K562 (cell line): ENCODE measurements around the gene SH2D1A. TPM values are rescaled to one million over a fixed set of nuclear protein-coding genes. Genes with fewer than 3 reads are reported as not detected.
A peak's percentile ranks its signal among the peaks of the same experiment; 100 is the strongest.

Experiments
- ATAC-seq: fragments of 200-7000 bp; cut with Tn5 transposase; 3 replicates; pipeline ENCODE4 v1.9.1; 2020; ENCODE audit warnings: moderate library complexity
- BruUV-seq: library from RNA; stranded (reverse); fragments of 400-500 nt; replicated peaks from 2 replicates; lab custom pipeline; 2021; lab: Mats Ljungman, UMichigan
- CTCF ChIA-PET: fragments of 300-600 bp; formaldehyde crosslinking; extraction: SDS; loops from one replicate; lab custom pipeline; 2021; ENCODE audit warnings: low intra/inter-chr PET ratio; lab: Yijun Ruan, JAX
- POLR2A ChIA-PET: fragments of 300-600, 350-650 bp; sonication (Branson Sonifier 250); formaldehyde crosslinking; extraction: SDS; loops from one replicate; lab custom pipeline; 2021; ENCODE audit warnings: antibody characterized with exemption, inconsistent platforms; lab: Yijun Ruan, JAX
- DNase-seq, 4 experiments: peaks; one replicate each; pipeline versions ENCODE4 v3.0.0 to v3.0.0-alpha.2; 2011 to 2018; ENCODE audit warnings: low spot score in 3 of 4, mixed read lengths in 3 of 4; ENCODE audit errors: extremely low read depth in 1 of 4
- FAIRE-seq: peaks from 2 replicates; lab custom pipeline; 2011; peaks lifted over from hg19 to GRCh38; lab: Jason Lieb, UNC
- H2AFZ ChIP-seq: 2 replicates; pipeline ENCODE4 v1.6.0; 2011; ENCODE audit warnings: low read depth, low read length, control low read depth, inconsistent platforms
- H3K27ac ChIP-seq: fragments of 200-600 bp; 3 replicates; pipeline ENCODE4 v1.8.0; 2011; ENCODE audit warnings: low read depth, mild to moderate bottlenecking, control low read depth, inconsistent platforms, low read length, moderate library complexity, mixed read lengths; ENCODE audit errors: extremely low read depth
- H3K27me3 ChIP-seq, 2 experiments: fragments of 300-600 bp in 1 of 2; 2 replicates in 1 of 2; 3 replicates in 1 of 2; pipeline versions ENCODE4 v1.6.0 to v1.8.0; 2011; ENCODE audit warnings: inconsistent platforms in 2 of 2, low read length in 2 of 2, mild to moderate bottlenecking in 1 of 2, mixed read lengths in 1 of 2, moderate library complexity in 1 of 2; ENCODE audit not compliant: control insufficient read depth in 2 of 2, insufficient read depth in 2 of 2
- H3K36me3 ChIP-seq: fragments of 300-600 bp; 3 replicates; pipeline ENCODE4 v1.8.0; 2011; ENCODE audit warnings: mild to moderate bottlenecking, low read length, inconsistent platforms; ENCODE audit not compliant: control insufficient read depth, insufficient read depth
- H3K4me1 ChIP-seq, 2 experiments: fragments of 200-600 bp in 1 of 2; replicated peaks in 1 of 2; 2 replicates in 1 of 2; 3 replicates in 1 of 2; pipeline versions ENCODE4 v1.5.1 to v1.8.0; 2011; ENCODE audit warnings: inconsistent platforms in 2 of 2, low read length in 2 of 2, mild to moderate bottlenecking in 1 of 2, mixed read lengths in 1 of 2, moderate library complexity in 1 of 2; ENCODE audit not compliant: control insufficient read depth in 2 of 2, insufficient read depth in 2 of 2
- H3K4me2 ChIP-seq: 2 replicates; pipeline ENCODE4 v1.6.1; 2011; ENCODE audit warnings: low read length, control low read depth, inconsistent platforms, mixed read lengths; ENCODE audit not compliant: insufficient read depth
- H3K4me3 ChIP-seq: fragments of 200-600 bp; sonication (generic), shearing (Covaris generic); 2 replicates; pipeline ENCODE4 v1.5.1; 2016; ENCODE audit warnings: control low read depth, inconsistent platforms
- H3K79me2 ChIP-seq: fragments of 200-600 bp; 3 replicates; pipeline ENCODE4 v1.8.0; 2011; ENCODE audit warnings: low read length, inconsistent platforms; ENCODE audit not compliant: control insufficient read depth, insufficient read depth
- H3K9ac ChIP-seq, 2 experiments: 2 replicates each; pipeline versions ENCODE4 v1.6.0 to v1.6.1; 2011; ENCODE audit warnings: low read depth in 2 of 2, low read length in 2 of 2, control low read depth in 1 of 2, inconsistent platforms in 1 of 2, mild to moderate bottlenecking in 1 of 2, mixed read lengths in 1 of 2; ENCODE audit not compliant: insufficient read depth in 1 of 2
- H3K9me1 ChIP-seq: one replicate; pipeline ENCODE4 v1.6.0; 2011; ENCODE audit warnings: inconsistent platforms, mild to moderate bottlenecking, low read length, moderate library complexity; ENCODE audit not compliant: control insufficient read depth, insufficient read depth
- H3K9me3 ChIP-seq: replicated peaks from 2 replicates; pipeline ENCODE4 v1.5.1; 2011; ENCODE audit warnings: low read depth, low read length, inconsistent platforms; ENCODE audit not compliant: control insufficient read depth, insufficient read depth
- H4K20me1 ChIP-seq: replicated peaks from 2 replicates; pipeline ENCODE4 v1.6.1; 2011; ENCODE audit warnings: low read length, inconsistent platforms, mixed read lengths; ENCODE audit not compliant: control insufficient read depth, insufficient read depth
- ID3 ChIP-seq, 2 experiments: fragments of 250-450 bp in 1 of 2; fragments of 450-650 bp in 1 of 2; sonication (Bioruptor Pico) in 1 of 2; IDR thresholded peaks; 2 replicates each; pipeline versions ENCODE4 v1.6.1 to v1.8.0; 2016 to 2021; ENCODE audit warnings: mild to moderate bottlenecking in 2 of 2, moderate library complexity in 2 of 2, missing compliant biosample characterization in 1 of 2, missing genetic modification characterization in 1 of 2
- MAX ChIP-seq: sonication (generic); formaldehyde crosslinking; IDR thresholded peaks from 2 replicates; pipeline ENCODE4 v1.9.0; 2022; ENCODE audit warnings: mild to moderate bottlenecking, missing genetic modification reagents
- PCBP1 ChIP-seq: fragments of 200-400 bp; formaldehyde crosslinking; IDR thresholded peaks from 2 replicates; pipeline ENCODE4 v1.6.1; 2018; ENCODE audit warnings: mild to moderate bottlenecking, low read depth, low read length; ENCODE audit not compliant: poor library complexity, severe bottlenecking
- SMARCA4 ChIP-seq: fragments of 450-650 bp; IDR thresholded peaks from 2 replicates; pipeline ENCODE4 v1.6.1; 2016
- SRSF7 ChIP-seq: fragments of 200-400 bp; formaldehyde crosslinking; optimal IDR thresholded peaks from 2 replicates; pipeline ENCODE3; 2017; ENCODE audit warnings: mild to moderate bottlenecking, low read depth, low read length
- ZBTB33 ChIP-seq: sonication (generic); formaldehyde crosslinking; IDR thresholded peaks from 2 replicates; pipeline ENCODE4 v1.8.1; 2023; ENCODE audit warnings: mild to moderate bottlenecking, missing genetic modification reagents
- WGBS: fragments of 100-300 bp; shearing (Covaris generic); methylation state at CpG from one replicate; pipeline ENCODE4 v1.1.6; 2016; ENCODE audit warnings: low coverage, mixed read lengths; ENCODE audit not compliant: insufficient coverage; ENCODE audit errors: missing lambda C conversion rate; 5-methylcytosine and 5-hydroxymethylcytosine counted together
- in situ Hi-C: fragments of 300-500 bp; cut with MboI; formaldehyde crosslinking; loops from 4 replicates; pipeline ENCODE4 v1.15.0; 2018; ENCODE audit warnings: inconsistent platforms, mixed read lengths
- intact Hi-C: fragments of 100-400 bp; cut with micrococcal nuclease; formaldehyde crosslinking; loops from 2 replicates; pipeline ENCODE4 v1.14.2; 2022
- polyA plus RNA-seq, 8 experiments: library from polyadenylated mRNA; depleted of rRNA in 4 of 8; stranded (reverse) in 5 of 8; unstranded in 3 of 8; fragments of >200 nt; fragmentation: Nextera tagmentation in 2 of 8; fragmentation: Illumina TruSeq in 1 of 8; extraction: Ambion mirVana in 2 of 8; extraction: Trizol in 1 of 8; gene quantifications; 2 replicates each; pipeline versions ENCODE4 v1.2.1 to v1.2.3, GENCODE V29; 2011 to 2014; ENCODE audit warnings: inconsistent platforms in 1 of 8, missing spikeins in 1 of 8
- total RNA-seq, 7 experiments: library from RNA; depleted of rRNA in 6 of 7; stranded (reverse); fragments of >200 nt in 6 of 7; fragmentation: Illumina TruSeq in 2 of 7; extraction: Trizol in 2 of 7; gene quantifications; 2 replicates each; pipeline versions ENCODE4 v1.2.1 to v1.2.3, GENCODE V29; 2011 to 2021; ENCODE audit warnings: low replicate concordance in 1 of 7

The SH2D1A gene
- total and polyA plus RNA-seq, 9 of the 15 experiments (the other 6 are each of a cell fraction or from before 2014, with no cell fraction given): 0.07 to 0.52 (median 0.19) TPM

GRCh38 chrX:124328765-124329164, 17.6 kb upstream of the SH2D1A start (continued):
- TF ChIP-seq SRSF7 (no peak), ID3 (CRISPR knock-in tag; IDR thresholded peaks at IDR 0.05) (no peak), ID3 (tag; IDR thresholded peaks at IDR 0.05) (no peak), PCBP1 (no peak)

- ChIA-PET POLR2A (interaction anchor here (0.6 kb wide), 1 partner anchor 15 kb away, joined by 3 read pairs; no protein-coding TSS in a partner anchor), CTCF (no interaction called here)
- H3K36me3 ChIP-seq: no peaks in the 10 kb centered on the region
- no TSS peak for BruUV-seq
- intact Hi-C loops: no loop called here
- H3K27me3 ChIP-seq: no peaks in the 10 kb centered on the region
- no peaks in the 10 kb centered on the region for H3K9me1 ChIP-seq
- H4K20me1 ChIP-seq: no peaks in the 10 kb centered on the region
- no peaks in the 10 kb centered on the region for H3K79me2 ChIP-seq
- H3K4me2 ChIP-seq: no peak within 1 kb of the TSS
- H2AFZ ChIP-seq: no peak within 1 kb of the TSS; the same call in 1 of the 2 replicates
- no peaks in the 10 kb centered on the region; a peak in 1 of 5 replicates for H3K4me1 ChIP-seq
- TF ChIP-seq ZBTB33 (CRISPR knock-in tag) (0 out of 2 replicates have a peak, but pooled peaks have one; percentile 35), SMARCA4 (no peak), MAX (CRISPR knock-in tag) (no peak)
- DNase-seq (no peak), ATAC-seq (no peak), FAIRE-seq (no peak)
- in situ Hi-C loops: no loop called here
- 93% methylated on average over 24 of the region's 57 CpGs for WGBS
- no peaks in the 10 kb centered on the region for H3K9me3 ChIP-seq
- H3K4me3 ChIP-seq: no peak within 1 kb of the TSS
- no peak within 1 kb of the TSS for H3K9ac ChIP-seq
- H3K27ac ChIP-seq: no peak within 1 kb of the TSS
Observed at GRCh38 chrX:124332481-124333424, 13.6 kb upstream of the SH2D1A start, which contains the start of gene TEX13D. Gene TEX13D, plus strand, starts transcription at chrX:124332660. Its CDS starts 258 bp downstream, at chrX:124332918.
